DND-41 (cell line): Measurements from ENCODE around the gene MICALL2.

ENCODE experiments used
- ATAC-seq: fragments of 200-7000 bp; cut with Tn5 transposase; 3 replicates; pipeline ENCODE4 v1.9.1; 2021; ENCODE audit warnings: low read depth; ENCODE audit not compliant: insufficient read depth
- DNase-seq: peaks from one replicate; pipeline ENCODE4 v3.0.0-alpha.2; 2020
- H2AFZ ChIP-seq: 2 replicates; pipeline ENCODE4 v1.6.0; 2012; ENCODE audit warnings: low read depth, low read length
- H3K27ac ChIP-seq: 2 replicates; pipeline ENCODE4 v1.5.1; 2012; ENCODE audit warnings: low read length, inconsistent platforms
- H3K27me3 ChIP-seq: fragments of 200-600 bp; sonication (generic); 2 replicates; pipeline ENCODE4 v1.6.0; 2012; ENCODE audit warnings: low read length, mild to moderate bottlenecking, inconsistent platforms; ENCODE audit not compliant: insufficient read depth, poor library complexity
- H3K36me3 ChIP-seq: 2 replicates; pipeline ENCODE4 v1.5.1; 2012; ENCODE audit warnings: low read length, inconsistent platforms; ENCODE audit not compliant: insufficient read depth
- H3K4me1 ChIP-seq: 2 replicates; pipeline ENCODE4 v1.5.1; 2012; ENCODE audit warnings: mild to moderate bottlenecking, low read length; ENCODE audit not compliant: insufficient read depth
- H3K4me2 ChIP-seq: 2 replicates; pipeline ENCODE4 v1.6.0; 2012; ENCODE audit warnings: mild to moderate bottlenecking, moderate library complexity, low read length, inconsistent platforms; ENCODE audit not compliant: insufficient read depth
- H3K4me3 ChIP-seq, 2 experiments: fragments of 200-600 bp in 1 of 2; shearing (Covaris generic) in 1 of 2; 2 replicates each; pipeline ENCODE4 v1.5.1; 2012 to 2016; ENCODE audit warnings: inconsistent platforms in 2 of 2, low read length in 2 of 2, mild to moderate bottlenecking in 2 of 2, low read depth in 1 of 2, moderate library complexity in 1 of 2
- H3K79me2 ChIP-seq: 2 replicates; pipeline ENCODE4 v1.6.0; 2012; ENCODE audit warnings: low read length, inconsistent platforms; ENCODE audit not compliant: insufficient read depth
- H3K9ac ChIP-seq: 2 replicates; pipeline ENCODE4 v1.6.0; 2012; ENCODE audit warnings: low read depth, mild to moderate bottlenecking, inconsistent platforms, low read length, moderate library complexity
- H3K9me3 ChIP-seq: 2 replicates; pipeline ENCODE4 v1.5.1; 2012; ENCODE audit warnings: low read length, moderate library complexity, mild to moderate bottlenecking, inconsistent platforms; ENCODE audit not compliant: insufficient read depth, severe bottlenecking
- H4K20me1 ChIP-seq: 2 replicates; pipeline ENCODE4 v1.6.0; 2012; ENCODE audit warnings: low read length; ENCODE audit not compliant: insufficient read depth
- CTCF ChIP-seq: IDR thresholded peaks from 2 replicates; pipeline ENCODE4 v1.5.1; 2012; ENCODE audit warnings: borderline replicate concordance, low read length, moderate library complexity, mild to moderate bottlenecking; ENCODE audit not compliant: poor library complexity, severe bottlenecking; ENCODE audit errors: extremely low read depth
- EZH2 ChIP-seq: IDR thresholded peaks from 3 replicates; pipeline ENCODE4 v1.6.1; 2012; ENCODE audit warnings: borderline replicate concordance, low read depth, mild to moderate bottlenecking, moderate library complexity, low read length, inconsistent platforms; ENCODE audit not compliant: severe bottlenecking

The MICALL2 gene

DNA sequence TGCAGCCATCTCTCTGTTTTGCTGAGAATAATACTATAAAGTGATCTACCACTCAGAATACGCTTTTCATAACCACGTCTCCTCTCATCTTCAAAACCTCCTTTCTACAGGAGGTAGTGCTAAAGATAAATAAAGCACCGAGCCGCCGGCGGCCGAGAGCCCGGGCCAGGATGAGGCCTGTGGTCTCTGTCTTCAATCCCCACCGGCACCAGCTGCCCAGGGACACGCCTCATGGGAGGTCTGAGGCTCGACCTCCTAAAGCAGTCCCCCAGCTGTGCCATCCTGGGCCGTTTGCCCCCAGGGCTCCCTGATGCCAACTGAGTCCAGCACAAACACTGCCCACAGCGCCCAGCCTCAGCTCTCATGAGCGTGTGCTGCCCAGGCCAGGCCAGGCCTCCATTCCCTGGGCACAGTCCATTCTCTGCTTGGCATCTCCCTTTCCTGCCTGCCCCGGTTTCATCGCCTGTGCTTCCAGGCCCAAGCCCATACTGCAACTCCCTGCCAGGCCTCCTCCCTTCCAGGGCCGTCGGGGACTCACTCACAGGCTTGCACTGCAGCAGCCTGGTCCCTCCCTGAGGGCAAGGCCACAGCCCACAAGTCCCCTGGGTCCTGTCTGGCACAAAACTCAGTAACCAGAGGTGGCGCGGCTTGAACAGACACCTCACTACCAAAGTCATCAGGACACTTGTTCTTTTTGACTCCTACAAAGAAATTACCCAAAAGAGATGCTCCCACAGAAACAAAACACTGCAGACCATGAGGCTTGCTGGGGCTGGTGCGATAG lies 42.4 kb upstream of the MICALL2 start:
- TF ChIP-seq CTCF = no peak
- TF ChIP-seq EZH2 = no peak
- H2AFZ ChIP-seq = no peak overlapping the region
- no peaks in the 10 kb centered on the region for H3K27me3 ChIP-seq
- H3K36me3 ChIP-seq = peaks cover 67% of the 10 kb centered on the region
- H3K79me2 ChIP-seq = peaks cover 39% of the 10 kb centered on the region
- ATAC-seq = no peak
- H3K9me3 ChIP-seq = no peaks in the 10 kb centered on the region
- H4K20me1 ChIP-seq = peaks cover 41% of the 10 kb centered on the region
- H3K4me1 ChIP-seq = peaks cover 41% of the 10 kb centered on the region
- peak overlapping the region in 1 of 2 experiments; percentile 100; a peak in 1 of 4 replicates for H3K4me3 ChIP-seq
- no peak overlapping the region for H3K9ac ChIP-seq
- no peak for DNase-seq
- no peak overlapping the region for H3K27ac ChIP-seq
- H3K4me2 ChIP-seq = peak overlapping the region; percentile 100

DNA sequence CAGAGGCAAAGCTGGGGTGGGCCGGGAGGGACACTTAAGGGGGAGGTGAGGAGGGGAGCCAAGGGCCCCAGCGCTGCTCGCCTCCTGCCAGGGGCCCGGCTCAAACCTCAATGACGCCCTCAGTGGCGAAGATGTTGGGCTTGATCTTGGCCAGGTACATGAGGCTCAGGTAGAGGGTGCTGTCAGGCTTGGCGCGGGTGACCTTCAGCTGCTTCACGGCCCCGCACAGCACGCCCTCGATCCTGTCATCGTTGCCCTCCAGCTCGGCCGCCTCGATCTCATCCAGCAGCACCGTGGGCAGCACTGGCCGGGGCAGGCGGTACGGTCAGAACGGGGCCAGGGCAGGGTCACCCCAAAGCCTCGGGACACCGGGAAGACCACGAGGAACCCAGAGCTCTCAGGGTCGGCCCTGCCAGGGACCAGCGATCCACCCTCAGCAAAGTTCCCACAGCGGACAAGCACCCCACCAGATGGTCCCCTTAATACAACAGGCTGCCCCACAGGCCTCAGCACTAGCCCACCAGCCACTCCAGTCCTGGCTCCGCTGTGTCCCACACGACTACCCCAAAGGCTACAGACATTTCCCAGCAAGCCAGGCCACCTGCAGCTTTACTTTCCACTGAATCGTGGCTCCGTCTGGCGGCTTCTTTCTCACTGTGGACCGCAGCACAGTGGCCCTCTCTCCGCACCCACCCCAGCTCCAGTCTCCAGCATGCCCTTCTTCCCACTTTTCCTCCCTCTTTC lies 41.0 kb upstream of the MICALL2 start:
- Histone ChIP-seq H3K27me3 (no peaks in the 10 kb centered on the region), H3K79me2 (peaks cover 38% of the 10 kb centered on the region), H3K9me3 (no peaks in the 10 kb centered on the region), H4K20me1 (peaks cover 41% of the 10 kb centered on the region), H3K36me3 (peaks cover 81% of the 10 kb centered on the region), H3K27ac (no peak overlapping the region), H2AFZ (no peak overlapping the region), H3K4me3 (no peak overlapping the region), H3K9ac (no peak overlapping the region), H3K4me1 (peaks cover 30% of the 10 kb centered on the region), H3K4me2 (no peak overlapping the region; the same call in 1 of the 2 replicates)
- ATAC-seq = no peak
- TF ChIP-seq CTCF (no peak), EZH2 (no peak)
- no peak for DNase-seq

DNA sequence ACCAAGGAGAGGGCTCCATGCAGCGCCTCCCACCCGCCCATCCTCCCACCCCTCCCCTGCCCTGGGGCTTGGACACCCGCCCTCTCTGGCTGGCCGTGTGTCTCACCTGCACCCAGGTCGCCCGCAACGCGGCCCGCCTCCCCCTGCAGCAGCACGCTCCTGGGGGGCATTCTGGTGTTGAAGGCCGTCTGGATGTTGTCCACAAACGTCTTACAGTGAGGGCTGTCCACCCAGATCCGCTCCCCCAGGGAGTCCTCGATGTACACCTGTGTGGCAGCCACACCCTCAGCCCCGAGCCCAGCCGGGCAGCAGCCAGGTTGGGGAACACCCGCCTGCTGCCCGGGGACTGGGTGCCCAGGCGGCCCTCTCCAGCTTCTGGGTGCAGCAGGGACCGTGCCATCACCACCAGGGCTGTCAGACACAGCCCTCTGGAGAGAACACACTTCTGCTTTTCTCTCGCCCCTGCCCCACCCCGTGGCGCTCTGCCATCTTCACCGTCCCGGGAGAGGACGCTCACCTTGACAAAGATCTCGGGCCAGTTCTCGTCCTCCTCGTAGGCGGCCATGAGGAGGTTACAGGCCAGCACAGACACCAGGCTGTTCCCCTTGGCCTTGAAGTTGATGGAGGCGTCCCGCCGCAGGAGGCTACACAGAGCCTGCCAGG lies 40.2 kb upstream of the MICALL2 start:
- Histone ChIP-seq H3K27me3 (no peaks in the 10 kb centered on the region), H4K20me1 (peaks cover 41% of the 10 kb centered on the region)
- no peak for DNase-seq

More for the DNA sequence above, 40.2 kb upstream of the MICALL2 start:
- Histone ChIP-seq H2AFZ (no peak overlapping the region), H3K4me1 (peaks cover 24% of the 10 kb centered on the region), H3K4me2 (no peak overlapping the region), H3K4me3 (no peak overlapping the region), H3K27ac (no peak overlapping the region), H3K79me2 (peaks cover 38% of the 10 kb centered on the region), H3K9me3 (no peaks in the 10 kb centered on the region), H3K36me3 (peaks cover 87% of the 10 kb centered on the region), H3K9ac (no peak overlapping the region)
- TF ChIP-seq EZH2 = no peak
- TF ChIP-seq CTCF = no peak
- ATAC-seq = no peak
